AG10803 (cell line): ENCODE data around the gene OLIG1.

Source experiments
- DNase-seq: peaks from one replicate; pipeline ENCODE4 v3.0.0; 2010; ENCODE audit warnings: low read depth
- H3K4me3 ChIP-seq: 2 replicates; pipeline ENCODE4 v1.5.1; 2011; ENCODE audit warnings: mild to moderate bottlenecking, low read length, control low read depth
- TF ChIP-seq, protein P1 (sequence below): conservative IDR thresholded peaks from 2 replicates; pipeline ENCODE4 v1.5.1; 2011; ENCODE audit warnings: mild to moderate bottlenecking, low read length, control low read depth, inconsistent platforms

OLIG1 gene

DNA sequence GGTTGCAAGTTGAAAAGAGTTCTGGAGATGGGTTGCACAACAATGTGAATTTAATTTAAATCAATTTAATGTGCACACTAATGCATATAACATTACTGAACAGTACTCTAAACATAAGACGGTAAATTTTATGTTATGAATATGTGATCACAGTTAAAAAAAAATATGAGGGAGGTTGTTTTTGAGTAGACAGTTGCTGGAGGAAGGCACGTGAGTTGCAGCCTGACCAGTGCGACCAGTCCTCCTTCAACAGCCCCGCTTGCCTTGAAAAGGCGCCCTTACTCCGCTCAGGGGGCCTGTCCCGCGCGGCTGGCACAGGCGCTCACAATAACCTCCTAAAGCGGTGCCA is 322 bp upstream of the OLIG1 start:
- no peak for DNase-seq
- TF ChIP-seq, protein P1, sequence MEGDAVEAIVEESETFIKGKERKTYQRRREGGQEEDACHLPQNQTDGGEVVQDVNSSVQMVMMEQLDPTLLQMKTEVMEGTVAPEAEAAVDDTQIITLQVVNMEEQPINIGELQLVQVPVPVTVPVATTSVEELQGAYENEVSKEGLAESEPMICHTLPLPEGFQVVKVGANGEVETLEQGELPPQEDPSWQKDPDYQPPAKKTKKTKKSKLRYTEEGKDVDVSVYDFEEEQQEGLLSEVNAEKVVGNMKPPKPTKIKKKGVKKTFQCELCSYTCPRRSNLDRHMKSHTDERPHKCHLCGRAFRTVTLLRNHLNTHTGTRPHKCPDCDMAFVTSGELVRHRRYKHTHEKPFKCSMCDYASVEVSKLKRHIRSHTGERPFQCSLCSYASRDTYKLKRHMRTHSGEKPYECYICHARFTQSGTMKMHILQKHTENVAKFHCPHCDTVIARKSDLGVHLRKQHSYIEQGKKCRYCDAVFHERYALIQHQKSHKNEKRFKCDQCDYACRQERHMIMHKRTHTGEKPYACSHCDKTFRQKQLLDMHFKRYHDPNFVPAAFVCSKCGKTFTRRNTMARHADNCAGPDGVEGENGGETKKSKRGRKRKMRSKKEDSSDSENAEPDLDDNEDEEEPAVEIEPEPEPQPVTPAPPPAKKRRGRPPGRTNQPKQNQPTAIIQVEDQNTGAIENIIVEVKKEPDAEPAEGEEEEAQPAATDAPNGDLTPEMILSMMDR: no peak
- H3K4me3 ChIP-seq: no peak overlapping the region

DNA sequence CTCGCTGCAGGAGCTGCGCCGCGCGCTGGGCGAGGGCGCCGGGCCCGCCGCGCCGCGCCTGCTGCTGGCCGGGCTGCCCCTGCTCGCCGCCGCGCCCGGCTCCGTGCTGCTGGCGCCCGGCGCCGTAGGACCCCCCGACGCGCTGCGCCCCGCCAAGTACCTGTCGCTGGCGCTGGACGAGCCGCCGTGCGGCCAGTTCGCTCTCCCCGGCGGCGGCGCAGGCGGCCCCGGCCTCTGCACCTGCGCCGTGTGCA is 730 bp downstream of the OLIG1 start:
- H3K4me3 ChIP-seq: no peak overlapping the region
- no peak for DNase-seq

DNA sequence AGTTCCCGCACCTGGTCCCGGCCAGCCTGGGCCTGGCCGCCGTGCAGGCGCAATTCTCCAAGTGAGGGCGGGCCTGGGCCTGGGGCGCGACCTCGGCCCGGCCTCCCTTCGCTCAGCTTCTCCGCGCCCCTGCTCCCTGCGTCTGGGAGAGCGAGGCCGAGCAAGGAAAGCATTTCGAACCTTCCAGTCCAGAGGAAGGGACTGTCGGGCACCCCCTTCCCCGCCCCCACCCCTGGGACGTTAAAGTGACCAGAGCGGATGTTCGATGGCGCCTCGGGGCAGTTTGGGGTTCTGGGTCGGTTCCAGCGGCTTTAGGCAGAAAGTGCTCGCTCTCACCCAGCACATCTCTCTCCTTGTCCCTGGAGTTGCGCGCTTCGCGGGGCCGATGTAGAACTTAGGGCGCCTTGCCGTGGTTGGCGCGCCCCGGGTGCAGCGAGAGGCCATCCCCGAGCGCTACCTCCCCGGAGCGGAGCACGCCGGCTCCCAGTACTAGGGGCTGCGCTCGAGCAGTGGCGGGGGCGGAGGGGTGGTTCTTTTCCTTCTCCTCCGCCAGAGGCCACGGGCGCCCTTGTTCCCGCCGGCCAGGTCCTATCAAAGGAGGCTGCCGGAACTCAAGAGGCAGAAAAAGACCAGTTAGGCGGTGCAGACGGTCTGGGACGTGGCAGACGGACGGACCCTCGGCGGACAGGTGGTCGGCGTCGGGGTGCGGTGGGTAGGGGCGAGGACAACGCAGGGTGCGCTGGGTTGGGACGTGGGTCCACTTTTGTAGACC is 1.2 kb downstream of the OLIG1 start:
- no peak overlapping the region for H3K4me3 ChIP-seq
- TF ChIP-seq, protein P1: no peak
- DNase-seq: no peak

More for the DNA sequence above, 730 bp downstream of the OLIG1 start:
- TF ChIP-seq, protein P1: no peak

DNA sequence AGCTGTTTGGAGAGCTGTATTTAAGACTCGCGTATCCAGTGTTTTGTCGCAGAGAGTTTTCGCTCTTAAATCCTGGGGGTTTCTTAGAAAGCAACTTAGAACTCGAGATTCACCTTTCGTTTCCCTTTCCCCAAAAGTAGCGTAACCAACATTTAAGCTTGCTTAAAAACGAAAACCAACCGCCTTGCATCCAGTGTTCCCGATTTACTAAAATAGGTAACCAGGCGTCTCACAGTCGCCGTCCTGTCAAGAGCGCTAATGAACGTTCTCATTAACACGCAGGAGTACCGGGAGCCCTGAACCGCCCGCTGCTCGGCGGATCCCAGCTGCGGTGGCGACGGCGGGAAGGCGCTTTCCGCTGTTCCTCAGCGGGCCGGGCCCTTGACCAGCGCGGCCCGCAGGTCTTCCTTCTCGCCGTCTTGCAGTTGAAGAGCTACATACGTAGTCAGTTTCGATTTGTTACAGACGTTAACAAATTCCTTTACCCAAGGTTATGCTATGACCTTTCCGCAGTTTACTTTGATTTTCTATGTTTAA is 1.9 kb downstream of the OLIG1 start:
- TF ChIP-seq, protein P1: no peak
- DNase-seq: peak; percentile 3
- peak overlapping the region; percentile 29 for H3K4me3 ChIP-seq

DNA sequence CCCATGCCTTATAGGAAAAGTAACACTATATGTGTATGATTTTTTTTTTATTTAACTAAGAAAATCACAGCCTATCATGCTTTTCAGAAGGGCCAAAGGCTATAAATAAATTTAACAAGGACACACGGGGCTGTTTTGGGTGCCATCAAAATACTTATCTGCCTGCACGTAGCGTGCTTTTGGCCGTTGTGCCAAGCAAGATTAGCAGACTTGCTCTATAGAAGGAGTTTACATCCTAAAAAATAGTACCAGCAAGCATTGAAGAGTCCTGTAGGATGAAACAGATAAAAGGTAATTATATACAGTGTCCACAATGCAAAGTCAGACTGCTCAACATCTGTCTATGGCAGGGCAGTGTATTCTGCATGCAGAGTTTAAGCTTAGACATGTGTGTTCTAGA is 3.7 kb downstream of the OLIG1 start:
- no peak overlapping the region for H3K4me3 ChIP-seq
- TF ChIP-seq, protein P1: no peak
- DNase-seq: no peak

DNA sequence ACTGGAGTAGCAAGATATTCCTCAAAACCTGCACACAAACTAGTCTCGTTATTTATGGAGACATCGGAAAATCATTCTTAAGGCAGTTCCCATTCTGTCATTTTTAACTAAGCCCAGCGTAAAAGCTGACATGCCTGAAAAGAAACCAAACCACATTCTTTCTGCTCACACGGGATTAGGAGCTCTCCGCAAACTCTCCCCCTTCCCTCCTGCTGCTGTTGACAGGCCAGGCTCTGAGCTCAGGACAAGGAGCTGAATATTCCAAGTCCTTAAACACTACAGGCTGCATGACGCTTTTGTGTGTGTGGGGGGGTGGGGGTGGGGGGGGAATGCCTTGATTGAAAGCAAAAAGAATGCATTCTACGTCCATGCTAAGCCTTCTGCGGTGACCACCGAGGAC is 5.2 kb downstream of the OLIG1 start:
- TF ChIP-seq, protein P1: no peak
- no peak overlapping the region for H3K4me3 ChIP-seq
- peak; percentile 13 for DNase-seq

DNA sequence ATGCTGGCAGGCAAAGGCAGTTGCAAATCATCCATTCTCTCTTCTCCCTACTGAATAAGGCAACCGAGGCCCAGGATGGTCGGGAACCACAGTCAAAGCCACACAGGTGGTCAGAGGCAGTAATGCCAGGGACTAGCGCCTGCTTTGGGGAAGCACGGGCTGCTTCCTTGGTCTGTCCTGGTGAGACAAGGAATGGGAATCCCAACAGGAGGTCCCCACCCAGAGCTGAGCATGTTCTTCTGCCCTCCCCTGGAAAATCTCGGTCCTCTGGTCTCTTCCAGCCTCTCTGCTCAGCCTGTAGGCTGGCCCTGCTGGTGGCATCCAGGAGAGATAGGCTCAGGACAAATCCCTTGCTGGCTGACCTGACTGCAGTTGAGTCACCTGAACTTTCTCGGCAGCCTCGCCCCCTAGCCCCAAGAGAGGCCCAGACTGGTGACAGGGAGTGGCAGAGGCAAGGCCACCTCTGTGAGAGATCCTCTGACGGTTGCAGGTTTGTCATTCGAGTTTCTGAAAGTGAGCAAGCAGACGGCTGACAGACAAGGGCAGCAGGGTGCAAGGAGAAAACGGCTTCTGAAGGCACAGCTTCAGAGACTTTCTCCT is 5.8 kb downstream of the OLIG1 start:
- DNase-seq: no peak
- TF ChIP-seq, protein P1: no peak
- H3K4me3 ChIP-seq: no peak overlapping the region
